Effector memory CD8-positive, alpha-beta T cell (primary cell): Measurements from ENCODE around the gene ZNF780A.
"Not testable (repeated sequence)": the region's sequence is repeated elsewhere in the genome, so short reads cannot be mapped to it uniquely, and the experiment has no call there.

Experiments
- ATAC-seq: fragments of 150-1000 bp; cut with Tn5 transposase; replicated peaks from 2 replicates; pipeline ENCODE4 v1.10.0; 2021; ENCODE audit warnings: mild to moderate bottlenecking, moderate library complexity
- DNase-seq, 3 experiments: peaks; one replicate each; pipeline ENCODE4 v3.0.0; 2021
- H3K27ac Mint-ChIP-seq, 2 donors: one replicate each; pipeline ENCODE4 v1.8.0; 2022; ENCODE audit warnings: mild to moderate bottlenecking in 2 of 2, mixed read lengths in 2 of 2, moderate library complexity in 2 of 2
- H3K27me3 Mint-ChIP-seq, 2 donors: one replicate each; pipeline ENCODE4 v1.8.0; 2022; ENCODE audit warnings: mixed read lengths in 2 of 2
- H3K36me3 Mint-ChIP-seq: one replicate; pipeline ENCODE4 v1.8.0; 2022; ENCODE audit warnings: mild to moderate bottlenecking, moderate library complexity, mixed read lengths; ENCODE audit not compliant: insufficient read depth
- H3K4me1 Mint-ChIP-seq, 2 donors: one replicate each; pipeline ENCODE4 v1.8.0; 2022; ENCODE audit warnings: low read depth in 2 of 2, mixed read lengths in 2 of 2
- H3K4me3 Mint-ChIP-seq, 2 donors: one replicate each; pipeline ENCODE4 v1.8.0; 2022; ENCODE audit warnings: mild to moderate bottlenecking in 2 of 2, mixed read lengths in 2 of 2, moderate library complexity in 2 of 2
- H3K9me3 Mint-ChIP-seq, 2 donors: one replicate each; pipeline ENCODE4 v1.8.0; 2022; ENCODE audit warnings: mixed read lengths in 2 of 2

Gene ZNF780A

GRCh38 chr19:40059624-40060023 is 31.1 kb downstream of the ZNF780A start:
- peaks cover 6 to 29% of the 10 kb centered on the region in 2 donors for H3K9me3 Mint-ChIP-seq
- H3K36me3 Mint-ChIP-seq, result no peaks in the 10 kb centered on the region
- DNase-seq (no peak), ATAC-seq (no peak)
- no peak overlapping the region for H3K4me3 Mint-ChIP-seq
- no peak overlapping the region for H3K27ac Mint-ChIP-seq
- peaks cover 0 to 14% of the 10 kb centered on the region in 2 donors for H3K27me3 Mint-ChIP-seq
- peaks cover 18 to 20% of the 10 kb centered on the region in 2 donors for H3K4me1 Mint-ChIP-seq

GRCh38 chr19:40057166-40057565 is 33.6 kb downstream of the ZNF780A start:
- Mint-ChIP-seq H3K4me3 (peak overlapping the region; percentile 96 to 99), H3K9me3 (peaks cover 5 to 19% of the 10 kb centered on the region in 2 donors), H3K4me1 (peaks cover 36 to 45% of the 10 kb centered on the region in 2 donors), H3K27me3 (peaks cover 0 to 14% of the 10 kb centered on the region in 2 donors), H3K36me3 (no peaks in the 10 kb centered on the region), H3K27ac (no peak overlapping the region)
- DNase-seq, result no peak
- no peak for ATAC-seq

GRCh38 chr19:40056505-40056904 is 34.2 kb downstream of the ZNF780A start:
- H3K27me3 Mint-ChIP-seq, result peaks cover 0 to 14% of the 10 kb centered on the region in 2 donors
- ATAC-seq, result no peak
- H3K4me3 Mint-ChIP-seq, result peak overlapping the region; percentile 96 to 99
- peaks cover 37 to 49% of the 10 kb centered on the region in 2 donors for H3K4me1 Mint-ChIP-seq
- H3K27ac Mint-ChIP-seq, result peak overlapping the region; percentile 94 to 98
- no peak for DNase-seq
- H3K9me3 Mint-ChIP-seq, result peaks cover 5 to 17% of the 10 kb centered on the region in 2 donors
- no peaks in the 10 kb centered on the region for H3K36me3 Mint-ChIP-seq

DNA sequence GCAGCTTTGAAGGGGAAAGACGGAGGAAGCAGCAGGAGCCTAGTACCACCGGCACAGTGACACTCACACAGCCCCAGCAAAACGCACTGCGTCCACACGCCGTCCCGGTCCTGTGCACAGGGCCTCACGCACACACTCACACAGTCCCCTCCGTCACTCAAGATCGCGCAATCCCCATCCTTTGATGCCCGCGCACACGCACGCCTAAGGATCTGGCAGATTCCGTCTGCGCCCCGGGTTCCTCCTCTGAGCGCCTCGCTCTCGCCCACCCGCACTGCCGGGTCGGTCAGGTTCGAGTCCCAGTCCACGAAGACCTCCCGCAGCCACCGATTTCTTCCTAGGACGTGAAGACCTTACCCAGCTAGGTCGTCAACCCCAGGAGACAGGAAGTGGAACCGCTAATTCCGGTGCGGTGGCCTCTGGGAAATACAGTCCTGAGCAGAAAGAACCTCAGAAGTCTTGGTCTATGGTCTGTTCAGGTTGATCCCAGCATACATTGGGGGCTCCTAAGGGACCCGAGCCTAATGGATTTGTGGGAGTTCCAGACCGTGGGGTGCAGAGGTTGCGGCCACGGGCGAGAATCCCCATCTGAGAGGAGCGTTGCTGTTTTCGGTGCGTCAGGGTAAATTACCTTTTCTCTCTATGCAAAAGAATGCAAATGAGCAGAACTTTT is 34.8 kb downstream of the ZNF780A start, which contains the start of gene ZNF780B:
Gene ZNF780B, minus strand, starts transcription at position 400 of the 673 bp plus-strand sequence. CDS start 5,899 bp downstream, outside the sequence.
- Mint-ChIP-seq H3K4me1 (peaks cover 37 to 51% of the 10 kb centered on the region in 2 donors), H3K27me3 (peaks cover 0 to 14% of the 10 kb centered on the region in 2 donors), H3K27ac (peak within 1 kb of the TSS; percentile 94 to 98), H3K4me3 (peak within 1 kb of the TSS; percentile 96 to 99), H3K36me3 (no peaks in the 10 kb centered on the region), H3K9me3 (peaks cover 5 to 17% of the 10 kb centered on the region in 2 donors)
- peak; percentile 37 to 57 (median 38) for DNase-seq
- peak; percentile 88 for ATAC-seq

- DNase-seq (no peak), ATAC-seq (no peak)
- H3K27me3 Mint-ChIP-seq, result peaks cover 0 to 13% of the 10 kb centered on the region in 2 donors
- peaks cover 5% of the 10 kb centered on the region for H3K36me3 Mint-ChIP-seq
- H3K27ac Mint-ChIP-seq, result peak overlapping the region; percentile 94 to 98
- peaks cover 41 to 56% of the 10 kb centered on the region in 2 donors for H3K4me1 Mint-ChIP-seq
- peaks cover 5 to 17% of the 10 kb centered on the region in 2 donors for H3K9me3 Mint-ChIP-seq
- H3K4me3 Mint-ChIP-seq, result peak overlapping the region; percentile 96 to 99
These were observed 35.7 kb downstream of the ZNF780A start for GRCh38 chr19:40055049-40055448.

DNA sequence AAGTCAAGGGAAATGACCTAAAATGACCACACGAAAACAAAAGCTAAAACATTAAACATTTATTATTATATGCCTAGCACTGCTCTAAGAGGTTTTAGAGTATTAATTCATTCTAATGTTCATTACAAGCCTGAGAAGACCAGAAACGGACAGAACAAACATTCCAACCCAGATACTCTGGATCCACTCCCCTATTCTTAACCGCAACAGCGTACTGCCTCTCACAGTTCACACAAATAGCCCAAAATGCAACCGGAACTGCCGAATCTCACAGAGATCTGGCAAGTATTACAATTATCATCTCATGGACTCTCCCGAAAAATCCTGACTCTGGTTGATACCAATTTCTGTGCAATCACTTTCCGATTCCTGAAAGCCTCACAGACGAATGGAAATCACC is 36.1 kb downstream of the ZNF780A start:
- H3K4me3 Mint-ChIP-seq, result peak overlapping the region; percentile 96 to 99
- peaks cover 2 to 12% of the 10 kb centered on the region in 2 donors for H3K9me3 Mint-ChIP-seq
- peaks cover 41 to 56% of the 10 kb centered on the region in 2 donors for H3K4me1 Mint-ChIP-seq
- peak overlapping the region; percentile 26 to 59 for H3K27ac Mint-ChIP-seq
- DNase-seq (no peak), ATAC-seq (no peak)
- peaks cover 9% of the 10 kb centered on the region for H3K36me3 Mint-ChIP-seq
- peaks cover 0 to 9% of the 10 kb centered on the region in 2 donors for H3K27me3 Mint-ChIP-seq

- DNase-seq, result no peak
- Mint-ChIP-seq H3K27ac (peak overlapping the region in 1 of 2 donors; percentile 59), H3K4me3 (peak overlapping the region; percentile 48 to 99), H3K9me3 (peaks cover 0 to under 1% of the 10 kb centered on the region in 2 donors), H3K27me3 (no peaks in the 10 kb centered on the region), H3K36me3 (peaks cover 16% of the 10 kb centered on the region), H3K4me1 (peaks cover 43 to 56% of the 10 kb centered on the region in 2 donors)
- no peak for ATAC-seq
These were observed 37.3 kb downstream of the ZNF780A start for GRCh38 chr19:40053491-40053890.

GRCh38 chr19:40041718-40042117 is 49.0 kb downstream of the ZNF780A start:
- H3K36me3 Mint-ChIP-seq, result peaks cover 27% of the 10 kb centered on the region
- not testable (repeated sequence) for H3K27me3 Mint-ChIP-seq, H3K4me1 Mint-ChIP-seq, H3K4me3 Mint-ChIP-seq, H3K27ac Mint-ChIP-seq, ATAC-seq, DNase-seq
- H3K9me3 Mint-ChIP-seq, result peaks cover 9 to 20% of the 10 kb centered on the region in 2 donors

DNA sequence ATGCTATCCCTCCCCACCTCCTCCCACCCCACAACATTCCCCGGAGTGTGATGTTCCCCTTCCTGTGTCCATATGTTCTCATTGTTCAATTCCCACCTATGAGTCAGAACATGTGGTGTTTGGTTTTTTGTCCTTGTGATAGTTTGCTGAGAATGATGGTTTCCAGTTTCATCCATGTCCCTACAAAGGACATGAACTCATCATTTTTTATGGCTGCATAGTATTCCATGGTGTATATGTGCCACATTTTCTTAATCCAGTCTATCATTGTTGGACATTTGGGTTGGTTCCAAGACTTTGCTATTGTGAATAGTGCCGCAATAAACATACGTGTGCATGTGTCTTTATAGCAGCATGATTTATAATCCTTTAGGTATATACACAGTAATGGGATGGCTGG is 52.7 kb downstream of the ZNF780A start:
- not testable (repeated sequence) for H3K36me3 Mint-ChIP-seq, H3K27ac Mint-ChIP-seq, DNase-seq, H3K9me3 Mint-ChIP-seq, ATAC-seq, H3K27me3 Mint-ChIP-seq, H3K4me1 Mint-ChIP-seq, H3K4me3 Mint-ChIP-seq

- Mint-ChIP-seq H3K36me3 (no peaks in the 10 kb centered on the region), H3K27me3 (no peaks in the 10 kb centered on the region), H3K9me3 (peaks cover 0 to 5% of the 10 kb centered on the region in 2 donors), H3K27ac (no peak overlapping the region), H3K4me1 (no peaks in the 10 kb centered on the region), H3K4me3 (no peak overlapping the region)
- DNase-seq (no peak), ATAC-seq (no peak)
These were observed 54.7 kb downstream of the ZNF780A start for GRCh38 chr19:40035996-40036395.

DNA sequence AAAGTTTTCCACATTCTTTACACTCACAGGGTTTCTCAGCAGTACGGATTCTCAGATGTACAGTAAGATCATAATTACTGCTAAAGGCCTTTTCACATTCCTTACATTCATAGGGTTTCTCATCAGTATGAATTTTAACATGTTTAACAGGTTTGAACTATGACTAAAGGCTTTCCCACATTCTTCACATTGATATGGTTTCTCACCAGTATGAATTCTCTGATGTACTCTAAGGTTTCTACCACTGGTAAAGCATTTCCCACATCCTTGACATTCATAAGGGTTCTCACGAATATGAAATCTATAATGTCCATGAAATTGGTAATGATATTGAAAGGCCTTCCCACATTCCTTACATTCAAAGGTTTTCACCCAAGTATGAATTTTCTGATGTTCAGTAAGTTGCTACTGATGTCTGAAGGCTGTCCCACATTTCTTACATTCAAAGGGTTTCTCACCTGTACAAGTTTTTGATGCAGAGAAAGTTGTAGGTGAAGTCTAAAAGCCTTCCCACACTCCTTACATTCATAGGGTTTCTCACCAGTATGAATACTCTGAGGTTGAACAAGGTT is 56.7 kb downstream of the ZNF780A start:
- H3K9me3 Mint-ChIP-seq, result peaks cover 0 to 5% of the 10 kb centered on the region in 2 donors
- ATAC-seq, result no peak

GRCh38 chr19:40026597-40026970 is 64.2 kb downstream of the ZNF780A start:
- ATAC-seq (no peak), DNase-seq (no peak)
- H3K27me3 Mint-ChIP-seq, result no peaks in the 10 kb centered on the region
- no peaks in the 10 kb centered on the region for H3K36me3 Mint-ChIP-seq
- H3K4me3 Mint-ChIP-seq, result no peak overlapping the region
- no peak overlapping the region for H3K27ac Mint-ChIP-seq
- no peaks in the 10 kb centered on the region for H3K4me1 Mint-ChIP-seq
- peaks cover 18 to 20% of the 10 kb centered on the region in 2 donors for H3K9me3 Mint-ChIP-seq

More for the DNA sequence above, 56.7 kb downstream of the ZNF780A start:
- no peaks in the 10 kb centered on the region for H3K27me3 Mint-ChIP-seq
- DNase-seq, result no peak
- no peak overlapping the region for H3K4me3 Mint-ChIP-seq
- no peaks in the 10 kb centered on the region for H3K36me3 Mint-ChIP-seq
- no peak overlapping the region for H3K27ac Mint-ChIP-seq
- H3K4me1 Mint-ChIP-seq, result no peaks in the 10 kb centered on the region

GRCh38 chr19:40025938-40026596 is 64.7 kb downstream of the ZNF780A start:
- H3K36me3 Mint-ChIP-seq, result no peaks in the 10 kb centered on the region
- H3K27me3 Mint-ChIP-seq, result no peaks in the 10 kb centered on the region
- peaks cover 18 to 20% of the 10 kb centered on the region in 2 donors for H3K9me3 Mint-ChIP-seq
- DNase-seq (no peak), ATAC-seq (no peak)
- no peak overlapping the region for H3K4me3 Mint-ChIP-seq
- H3K27ac Mint-ChIP-seq, result no peak overlapping the region
- H3K4me1 Mint-ChIP-seq, result no peaks in the 10 kb centered on the region
